GM23248 (cell line): ENCODE data around the gene PTPRN2. TPM values are rescaled to one million over a fixed set of nuclear protein-coding genes. Genes with fewer than 3 reads are reported as not detected.

ENCODE experiments used
- DNase-seq: peaks from one replicate; pipeline ENCODE4 v3.0.0-alpha.2; 2015
- H2AFZ ChIP-seq: fragments of 200-600 bp; sonication (generic); 2 replicates; pipeline ENCODE4 v1.6.1; 2016; ENCODE audit warnings: antibody characterized with exemption
- H3F3A ChIP-seq: fragments of 200-600 bp; sonication (generic); 2 replicates; pipeline ENCODE4 v1.6.1; 2016; ENCODE audit warnings: mild to moderate bottlenecking, antibody characterized with exemption, mixed run types; ENCODE audit not compliant: insufficient read depth
- H3K27ac ChIP-seq: fragments of 200-600 bp; sonication (generic); 2 replicates; pipeline ENCODE4 v1.5.1; 2016; ENCODE audit warnings: mild to moderate bottlenecking
- H3K27me3 ChIP-seq: fragments of 200-600 bp; sonication (generic); replicated peaks from 2 replicates; pipeline ENCODE4 v1.6.1; 2016; ENCODE audit warnings: mild to moderate bottlenecking; ENCODE audit not compliant: insufficient read depth
- H3K36me3 ChIP-seq: fragments of 200-600 bp; sonication (generic); 2 replicates; pipeline ENCODE4 v1.6.1; 2016; ENCODE audit warnings: low read depth, mild to moderate bottlenecking
- H3K4me1 ChIP-seq: fragments of 200-600 bp; sonication (generic); 2 replicates; pipeline ENCODE4 v1.6.1; 2016; ENCODE audit warnings: mild to moderate bottlenecking; ENCODE audit not compliant: insufficient read depth
- H3K4me2 ChIP-seq: fragments of 200-600 bp; sonication (generic); one replicate; pipeline ENCODE4 v1.6.1; 2016; ENCODE audit warnings: mild to moderate bottlenecking; ENCODE audit not compliant: unreplicated experiment
- H3K4me3 ChIP-seq: fragments of 200-600 bp; sonication (generic); 2 replicates; pipeline ENCODE4 v1.5.1; 2016; ENCODE audit warnings: mild to moderate bottlenecking
- H3K79me2 ChIP-seq: fragments of 200-600 bp; sonication (generic); 2 replicates; pipeline ENCODE4 v1.6.1; 2016; ENCODE audit warnings: mild to moderate bottlenecking; ENCODE audit not compliant: insufficient read depth
- H3K9ac ChIP-seq: fragments of 200-600 bp; sonication (generic); 2 replicates; pipeline ENCODE4 v1.6.1; 2016; ENCODE audit warnings: mild to moderate bottlenecking
- H3K9me2 ChIP-seq: fragments of 200-600 bp; sonication (generic); 2 replicates; pipeline ENCODE4 v1.6.1; 2016; ENCODE audit warnings: mixed run types, mild to moderate bottlenecking, moderate library complexity; ENCODE audit not compliant: insufficient read depth
- H3K9me3 ChIP-seq: fragments of 200-600 bp; sonication (generic); one replicate; pipeline ENCODE4 v1.6.1; 2017; ENCODE audit warnings: low read depth
- H4K20me1 ChIP-seq: fragments of 200-600 bp; sonication (generic); 2 replicates; pipeline ENCODE4 v1.6.0; 2016; ENCODE audit not compliant: insufficient read depth
- EZH2 ChIP-seq: fragments of 200-600 bp; sonication (generic); IDR thresholded peaks from 2 replicates; pipeline ENCODE4 v1.6.1; 2018; ENCODE audit warnings: antibody characterized with exemption, mild to moderate bottlenecking; ENCODE audit not compliant: insufficient read depth, poor library complexity, severe bottlenecking
- EZH2phosphoT487 ChIP-seq: fragments of 200-600 bp; sonication (generic); IDR thresholded peaks from 2 replicates; pipeline ENCODE4 v1.6.1; 2018; ENCODE audit warnings: antibody characterized with exemption, moderate library complexity, mild to moderate bottlenecking, low read depth; ENCODE audit not compliant: insufficient read depth
- WGBS, 2 experiments: methylation state at CpG; one replicate each; pipeline ENCODE4 v1.1.6; 2015 to 2017; ENCODE audit warnings: low lambda C conversion rate in 2 of 2, low coverage in 1 of 2; ENCODE audit errors: missing lambda C conversion rate in 2 of 2; 5-methylcytosine and 5-hydroxymethylcytosine counted together
- in situ Hi-C: fragments of 300-500 bp; cut with MboI; formaldehyde crosslinking; loops from 2 replicates; pipeline ENCODE4 v1.15.0; 2020
- polyA plus RNA-seq: library from polyadenylated mRNA; unstranded; fragments of >200 nt; fragmentation: Nextera tagmentation; extraction: Ambion mirVana; gene quantifications from 2 replicates; pipeline ENCODE4 v1.2.1, GENCODE V29; 2016
- total RNA-seq: library from RNA; depleted of rRNA; stranded (reverse); fragments of >200 nt; shearing (Covaris generic); gene quantifications from 2 replicates; pipeline ENCODE4 v1.2.3, GENCODE V29; 2014

The PTPRN2 gene
- total and polyA plus RNA-seq, 2 experiments from 2014 or later: 0.13 TPM; not detected in 1

- no peaks in the 10 kb centered on the region for H3K79me2 ChIP-seq
- no peaks in the 10 kb centered on the region for H3F3A ChIP-seq
- H2AFZ ChIP-seq: no peak overlapping the region
- H3K4me1 ChIP-seq: no peaks in the 10 kb centered on the region
- H3K9ac ChIP-seq: no peak overlapping the region
- H3K27me3 ChIP-seq: no peaks in the 10 kb centered on the region
- WGBS, 2 experiments: 29 to 37% methylated on average over 11 of the region's 11 CpGs
- no peaks in the 10 kb centered on the region for H3K9me3 ChIP-seq
- in situ Hi-C loops: no loop called here
- no peaks in the 10 kb centered on the region for H3K36me3 ChIP-seq
- H3K27ac ChIP-seq: no peak overlapping the region
- no peaks in the 10 kb centered on the region for H4K20me1 ChIP-seq
- no peak for DNase-seq
- no peak for TF ChIP-seq EZH2
- H3K4me3 ChIP-seq: no peak overlapping the region
- no peak overlapping the region for H3K4me2 ChIP-seq
- no peaks in the 10 kb centered on the region for H3K9me2 ChIP-seq
These were observed 612.9 kb downstream of the PTPRN2 start for GRCh38 chr7:157974678-157975230.

DNA sequence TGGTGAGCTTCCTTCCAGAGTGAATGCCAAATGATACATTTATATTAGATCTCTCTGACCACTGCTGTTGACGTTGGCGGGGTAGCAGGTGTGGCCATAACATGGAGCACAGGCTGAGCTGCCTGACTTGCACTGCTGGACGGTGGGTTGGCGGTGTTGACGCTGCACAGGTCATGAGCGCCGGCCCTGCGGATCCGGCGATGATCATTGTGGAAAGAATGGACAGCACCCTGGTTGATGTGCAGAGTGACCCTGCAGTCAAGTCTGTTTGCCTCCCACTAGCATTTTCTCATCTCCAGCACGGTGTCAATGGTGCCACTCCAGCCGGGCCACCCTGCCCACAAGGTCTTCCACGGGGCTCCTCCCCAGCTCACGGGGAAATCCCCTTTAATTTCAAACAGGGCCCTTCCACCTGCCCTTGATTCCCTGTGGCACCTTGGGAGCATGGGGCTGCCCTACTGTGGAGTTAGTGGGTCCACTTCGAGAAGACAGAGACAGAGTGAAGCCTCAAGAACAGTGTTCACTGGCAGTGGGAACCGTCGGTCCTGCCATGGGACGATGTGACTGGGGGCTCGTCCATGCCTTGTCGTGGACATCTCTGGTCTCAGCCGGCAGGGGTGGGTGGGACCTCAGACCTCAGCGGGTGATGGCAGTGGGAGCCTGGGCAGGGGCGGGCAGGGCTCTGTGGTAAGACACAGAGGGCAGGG is 613.5 kb downstream of the PTPRN2 start:
- 61 to 62% methylated on average over 23 of the region's 23 CpGs for WGBS, 2 experiments
- TF ChIP-seq EZH2phosphoT487: no peak
- TF ChIP-seq EZH2: no peak
- Histone ChIP-seq H3K27ac (no peak overlapping the region), H3K4me1 (no peaks in the 10 kb centered on the region), H3F3A (no peaks in the 10 kb centered on the region), H3K4me3 (no peak overlapping the region), H3K27me3 (no peaks in the 10 kb centered on the region), H2AFZ (no peak overlapping the region), H3K79me2 (no peaks in the 10 kb centered on the region), H3K9me2 (no peaks in the 10 kb centered on the region), H3K9ac (no peak overlapping the region), H3K36me3 (no peaks in the 10 kb centered on the region), H3K9me3 (no peaks in the 10 kb centered on the region), H3K4me2 (no peak overlapping the region), H4K20me1 (no peaks in the 10 kb centered on the region)
- in situ Hi-C loops: no loop called here
- DNase-seq: peak; percentile 5

DNA sequence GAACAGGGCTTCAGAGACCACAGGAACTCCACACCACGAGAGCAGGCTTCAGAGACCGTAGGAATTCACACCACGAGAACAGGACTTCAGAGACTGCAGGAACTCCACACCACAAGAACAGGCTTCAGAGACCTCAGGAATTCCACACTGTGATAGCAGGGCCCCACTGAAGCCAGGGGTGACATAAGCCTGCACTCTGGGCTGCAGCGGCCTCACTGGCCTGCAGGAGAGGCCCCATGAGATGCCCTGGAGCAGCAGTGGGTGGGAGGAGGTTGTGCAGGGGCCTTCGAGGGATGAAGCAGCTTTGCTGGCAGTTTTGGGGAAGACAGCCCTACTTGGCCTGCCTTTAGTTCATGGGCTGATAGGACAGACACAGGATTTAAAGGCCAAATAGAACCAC is 614.7 kb downstream of the PTPRN2 start:
- Histone ChIP-seq H2AFZ (no peak overlapping the region), H3K9me3 (no peaks in the 10 kb centered on the region), H3F3A (no peaks in the 10 kb centered on the region), H4K20me1 (no peaks in the 10 kb centered on the region), H3K4me3 (no peak overlapping the region), H3K27ac (no peak overlapping the region), H3K4me2 (no peak overlapping the region), H3K4me1 (no peaks in the 10 kb centered on the region), H3K9ac (no peak overlapping the region), H3K79me2 (no peaks in the 10 kb centered on the region), H3K27me3 (no peaks in the 10 kb centered on the region), H3K9me2 (no peaks in the 10 kb centered on the region), H3K36me3 (no peaks in the 10 kb centered on the region)
- no peak for DNase-seq
- TF ChIP-seq EZH2 (no peak), EZH2phosphoT487 (no peak)
- in situ Hi-C loops: no loop called here
- 24 to 39% methylated on average over 5 of the region's 5 CpGs for WGBS, 2 experiments

DNA sequence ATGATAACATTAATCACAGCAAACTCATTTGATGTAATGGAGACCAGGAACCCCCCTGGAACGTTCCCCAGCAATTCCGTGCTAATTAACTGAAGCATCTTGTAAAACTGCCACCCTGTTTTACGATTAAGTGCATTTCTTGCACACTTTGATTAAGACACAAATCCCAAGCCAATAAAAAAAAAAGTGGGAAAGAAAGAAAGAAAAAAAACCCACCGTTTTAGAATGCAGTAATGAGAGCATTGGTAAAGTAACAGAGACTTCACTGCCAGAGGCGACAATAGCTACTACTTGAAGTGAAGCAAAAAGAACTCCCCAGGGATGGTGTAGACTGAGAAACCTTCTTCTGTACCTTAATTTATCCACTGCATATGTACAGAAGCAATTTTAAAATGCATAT is 616.1 kb downstream of the PTPRN2 start:
- DNase-seq: no peak
- Histone ChIP-seq H4K20me1 (no peaks in the 10 kb centered on the region), H3K9ac (no peak overlapping the region), H2AFZ (no peak overlapping the region), H3K9me2 (no peaks in the 10 kb centered on the region), H3K36me3 (no peaks in the 10 kb centered on the region), H3K4me2 (no peak overlapping the region), H3K79me2 (no peaks in the 10 kb centered on the region), H3K27ac (no peak overlapping the region), H3K27me3 (no peaks in the 10 kb centered on the region), H3K4me1 (no peaks in the 10 kb centered on the region), H3K9me3 (no peaks in the 10 kb centered on the region), H3K4me3 (no peak overlapping the region), H3F3A (no peaks in the 10 kb centered on the region)
- TF ChIP-seq EZH2 (no peak), EZH2phosphoT487 (no peak)
- in situ Hi-C loops: no loop called here
- 13 to 16% methylated on average over 5 of the region's 5 CpGs for WGBS, 2 experiments
